ENCODE data around the gene F10. TPM values are rescaled to one million over a fixed set of nuclear protein-coding genes. Genes with fewer than 3 reads are reported as not detected.
A peak's percentile ranks its signal among the peaks of the same experiment; 100 is the strongest.

Gene F10
- total and polyA plus RNA-seq, 2 of the 13 experiments (the other 11 are each of a cell fraction or from before 2014, with no cell fraction given), result 58.4 to 237 TPM

DNA sequence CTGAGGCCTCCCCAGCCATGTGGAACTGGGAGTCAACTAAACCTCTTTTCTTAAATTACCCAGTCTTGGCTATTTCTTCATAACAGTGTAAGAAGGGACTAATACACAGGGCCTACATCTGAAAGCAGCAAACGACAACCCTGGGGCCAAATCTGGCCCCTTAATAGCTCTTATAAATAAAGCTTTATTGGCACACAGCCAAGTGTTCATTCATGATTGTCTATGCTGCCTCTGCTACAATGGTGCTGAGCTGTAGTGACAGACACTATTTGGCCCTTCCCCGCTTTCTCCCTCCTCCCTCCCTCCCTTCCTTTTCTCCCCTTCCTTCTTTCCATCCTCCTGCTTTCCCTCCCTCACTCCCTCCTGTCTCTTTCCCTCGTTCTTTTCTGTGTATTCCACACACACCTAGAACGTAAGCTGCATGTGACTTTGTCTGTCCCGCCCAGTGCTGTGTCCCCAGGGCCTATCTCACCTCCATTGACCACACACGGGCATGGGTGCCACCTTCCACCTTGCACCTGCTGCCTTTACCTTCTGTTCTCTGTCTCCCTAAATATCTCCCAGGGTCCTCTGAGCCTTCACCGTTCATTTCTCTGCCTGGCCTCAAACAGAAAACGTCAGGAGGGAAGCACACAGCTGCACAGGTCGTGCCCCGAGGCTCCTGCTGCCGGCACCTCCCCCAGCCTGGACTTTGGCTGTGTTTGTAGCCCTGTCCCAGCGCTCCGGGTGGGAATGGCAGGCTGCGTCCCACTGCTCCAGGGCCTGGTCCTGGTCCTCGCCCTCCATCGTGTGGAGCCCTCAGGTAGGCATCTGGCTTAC is 35.5 kb downstream of the F10 start, which contains the start of gene PROZ (continued):
- TF ChIP-seq, protein P1, sequence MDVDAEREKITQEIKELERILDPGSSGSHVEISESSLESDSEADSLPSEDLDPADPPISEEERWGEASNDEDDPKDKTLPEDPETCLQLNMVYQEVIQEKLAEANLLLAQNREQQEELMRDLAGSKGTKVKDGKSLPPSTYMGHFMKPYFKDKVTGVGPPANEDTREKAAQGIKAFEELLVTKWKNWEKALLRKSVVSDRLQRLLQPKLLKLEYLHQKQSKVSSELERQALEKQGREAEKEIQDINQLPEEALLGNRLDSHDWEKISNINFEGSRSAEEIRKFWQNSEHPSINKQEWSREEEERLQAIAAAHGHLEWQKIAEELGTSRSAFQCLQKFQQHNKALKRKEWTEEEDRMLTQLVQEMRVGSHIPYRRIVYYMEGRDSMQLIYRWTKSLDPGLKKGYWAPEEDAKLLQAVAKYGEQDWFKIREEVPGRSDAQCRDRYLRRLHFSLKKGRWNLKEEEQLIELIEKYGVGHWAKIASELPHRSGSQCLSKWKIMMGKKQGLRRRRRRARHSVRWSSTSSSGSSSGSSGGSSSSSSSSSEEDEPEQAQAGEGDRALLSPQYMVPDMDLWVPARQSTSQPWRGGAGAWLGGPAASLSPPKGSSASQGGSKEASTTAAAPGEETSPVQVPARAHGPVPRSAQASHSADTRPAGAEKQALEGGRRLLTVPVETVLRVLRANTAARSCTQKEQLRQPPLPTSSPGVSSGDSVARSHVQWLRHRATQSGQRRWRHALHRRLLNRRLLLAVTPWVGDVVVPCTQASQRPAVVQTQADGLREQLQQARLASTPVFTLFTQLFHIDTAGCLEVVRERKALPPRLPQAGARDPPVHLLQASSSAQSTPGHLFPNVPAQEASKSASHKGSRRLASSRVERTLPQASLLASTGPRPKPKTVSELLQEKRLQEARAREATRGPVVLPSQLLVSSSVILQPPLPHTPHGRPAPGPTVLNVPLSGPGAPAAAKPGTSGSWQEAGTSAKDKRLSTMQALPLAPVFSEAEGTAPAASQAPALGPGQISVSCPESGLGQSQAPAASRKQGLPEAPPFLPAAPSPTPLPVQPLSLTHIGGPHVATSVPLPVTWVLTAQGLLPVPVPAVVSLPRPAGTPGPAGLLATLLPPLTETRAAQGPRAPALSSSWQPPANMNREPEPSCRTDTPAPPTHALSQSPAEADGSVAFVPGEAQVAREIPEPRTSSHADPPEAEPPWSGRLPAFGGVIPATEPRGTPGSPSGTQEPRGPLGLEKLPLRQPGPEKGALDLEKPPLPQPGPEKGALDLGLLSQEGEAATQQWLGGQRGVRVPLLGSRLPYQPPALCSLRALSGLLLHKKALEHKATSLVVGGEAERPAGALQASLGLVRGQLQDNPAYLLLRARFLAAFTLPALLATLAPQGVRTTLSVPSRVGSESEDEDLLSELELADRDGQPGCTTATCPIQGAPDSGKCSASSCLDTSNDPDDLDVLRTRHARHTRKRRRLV (CRISPR knock-in tag; IDR thresholded peaks at IDR 0.05), result no peak
- TF ChIP-seq RFX5 (IDR thresholded peaks at IDR 0.05; ENCODE audit: low read depth, low read length) (no peak), ZNF326 (CRISPR knock-in tag; IDR thresholded peaks at IDR 0.05; ENCODE audit: borderline replicate concordance) (no peak), XRCC5 (optimal IDR thresholded peaks at IDR 0.05; ENCODE audit: low read length) (peak; percentile 68), FOSL2 (CRISPR knock-in tag; IDR thresholded peaks at IDR 0.05) (peak; percentile 38; the same call in 1 of the 2 replicates), ZNF510 (CRISPR knock-in tag; IDR thresholded peaks at IDR 0.05; ENCODE audit: low read depth) (no peak), TBX2 (CRISPR knock-in tag; IDR thresholded peaks at IDR 0.05; ENCODE audit: borderline replicate concordance) (peak; percentile 64; the same call in 1 of the 2 replicates), MED8 (CRISPR knock-in tag; IDR thresholded peaks at IDR 0.05; ENCODE audit: insufficient replicate concordance) (peak; percentile 22), ELF3 (CRISPR knock-in tag; IDR thresholded peaks at IDR 0.05) (0 out of 2 replicates have a peak, but pooled peaks have one; percentile 31), ZNF780A (CRISPR knock-in tag; IDR thresholded peaks at IDR 0.05) (no peak), MAF1 (CRISPR knock-in tag; IDR thresholded peaks at IDR 0.05; ENCODE audit: borderline replicate concordance) (no peak), CHCHD3 (CRISPR knock-in tag; IDR thresholded peaks at IDR 0.05) (no peak), NFIC (IDR thresholded peaks at IDR 0.05; ENCODE audit: low read length) (no peak), NFKB2 (CRISPR knock-in tag; IDR thresholded peaks at IDR 0.05; ENCODE audit: borderline replicate concordance) (peak; percentile 70; the same call in 1 of the 2 replicates), DMAP1 (CRISPR knock-in tag; IDR thresholded peaks at IDR 0.05) (peak; percentile 81; the same call in 1 of the 2 replicates), HNRNPK (IDR thresholded peaks at IDR 0.05; ENCODE audit: low read depth, low read length, poor library complexity, severe bottlenecking) (peak; percentile 42)
- TF ChIP-seq, protein P2, sequence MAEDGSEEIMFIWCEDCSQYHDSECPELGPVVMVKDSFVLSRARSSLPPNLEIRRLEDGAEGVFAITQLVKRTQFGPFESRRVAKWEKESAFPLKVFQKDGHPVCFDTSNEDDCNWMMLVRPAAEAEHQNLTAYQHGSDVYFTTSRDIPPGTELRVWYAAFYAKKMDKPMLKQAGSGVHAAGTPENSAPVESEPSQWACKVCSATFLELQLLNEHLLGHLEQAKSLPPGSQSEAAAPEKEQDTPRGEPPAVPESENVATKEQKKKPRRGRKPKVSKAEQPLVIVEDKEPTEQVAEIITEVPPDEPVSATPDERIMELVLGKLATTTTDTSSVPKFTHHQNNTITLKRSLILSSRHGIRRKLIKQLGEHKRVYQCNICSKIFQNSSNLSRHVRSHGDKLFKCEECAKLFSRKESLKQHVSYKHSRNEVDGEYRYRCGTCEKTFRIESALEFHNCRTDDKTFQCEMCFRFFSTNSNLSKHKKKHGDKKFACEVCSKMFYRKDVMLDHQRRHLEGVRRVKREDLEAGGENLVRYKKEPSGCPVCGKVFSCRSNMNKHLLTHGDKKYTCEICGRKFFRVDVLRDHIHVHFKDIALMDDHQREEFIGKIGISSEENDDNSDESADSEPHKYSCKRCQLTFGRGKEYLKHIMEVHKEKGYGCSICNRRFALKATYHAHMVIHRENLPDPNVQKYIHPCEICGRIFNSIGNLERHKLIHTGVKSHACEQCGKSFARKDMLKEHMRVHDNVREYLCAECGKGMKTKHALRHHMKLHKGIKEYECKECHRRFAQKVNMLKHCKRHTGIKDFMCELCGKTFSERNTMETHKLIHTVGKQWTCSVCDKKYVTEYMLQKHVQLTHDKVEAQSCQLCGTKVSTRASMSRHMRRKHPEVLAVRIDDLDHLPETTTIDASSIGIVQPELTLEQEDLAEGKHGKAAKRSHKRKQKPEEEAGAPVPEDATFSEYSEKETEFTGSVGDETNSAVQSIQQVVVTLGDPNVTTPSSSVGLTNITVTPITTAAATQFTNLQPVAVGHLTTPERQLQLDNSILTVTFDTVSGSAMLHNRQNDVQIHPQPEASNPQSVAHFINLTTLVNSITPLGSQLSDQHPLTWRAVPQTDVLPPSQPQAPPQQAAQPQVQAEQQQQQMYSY (CRISPR knock-in tag; IDR thresholded peaks at IDR 0.05), result no peak
- TF ChIP-seq, protein P3, sequence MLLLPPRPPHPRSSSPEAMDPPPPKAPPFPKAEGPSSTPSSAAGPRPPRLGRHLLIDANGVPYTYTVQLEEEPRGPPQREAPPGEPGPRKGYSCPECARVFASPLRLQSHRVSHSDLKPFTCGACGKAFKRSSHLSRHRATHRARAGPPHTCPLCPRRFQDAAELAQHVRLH (CRISPR knock-in tag; IDR thresholded peaks at IDR 0.05; ENCODE audit: borderline replicate concordance, low read depth), result peak; percentile 46; the same call in 1 of the 2 replicates
- TF ChIP-seq, protein P4, sequence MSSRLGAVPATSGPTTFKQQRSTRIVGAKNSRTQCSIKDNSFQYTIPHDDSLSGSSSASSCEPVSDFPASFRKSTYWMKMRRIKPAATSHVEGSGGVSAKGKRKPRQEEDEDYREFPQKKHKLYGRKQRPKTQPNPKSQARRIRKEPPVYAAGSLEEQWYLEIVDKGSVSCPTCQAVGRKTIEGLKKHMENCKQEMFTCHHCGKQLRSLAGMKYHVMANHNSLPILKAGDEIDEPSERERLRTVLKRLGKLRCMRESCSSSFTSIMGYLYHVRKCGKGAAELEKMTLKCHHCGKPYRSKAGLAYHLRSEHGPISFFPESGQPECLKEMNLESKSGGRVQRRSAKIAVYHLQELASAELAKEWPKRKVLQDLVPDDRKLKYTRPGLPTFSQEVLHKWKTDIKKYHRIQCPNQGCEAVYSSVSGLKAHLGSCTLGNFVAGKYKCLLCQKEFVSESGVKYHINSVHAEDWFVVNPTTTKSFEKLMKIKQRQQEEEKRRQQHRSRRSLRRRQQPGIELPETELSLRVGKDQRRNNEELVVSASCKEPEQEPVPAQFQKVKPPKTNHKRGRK (CRISPR knock-in tag; IDR thresholded peaks at IDR 0.05), result peak; percentile 95
